Psoas muscle (tissue), 8 donors: ENCODE results near the gene CABCOCO1. TPM values are rescaled to one million over a fixed set of nuclear protein-coding genes. Genes with fewer than 3 reads are reported as not detected.

Experiments
- ATAC-seq, 4 donors: fragments of 200-7000 bp; cut with Tn5 transposase; one replicate each; pipeline ENCODE4 v1.9.1; 2020; ENCODE audit warnings: moderate library complexity in 3 of 4, mild to moderate bottlenecking in 2 of 4
- DNase-seq, 2 donors: peaks; one replicate each; pipeline ENCODE4 v3.0.0-alpha.2; 2020
- H3K27ac ChIP-seq: fragments of 200-600 bp; one replicate; pipeline ENCODE4 v1.8.0; 2022
- H3K27me3 ChIP-seq, 3 donors: fragments of 200-600 bp in 1 of 3; one replicate each; pipeline versions ENCODE4 v1.6.1 to v1.8.0; 2013 to 2022; ENCODE audit warnings: low read length in 2 of 3, mild to moderate bottlenecking in 2 of 3, moderate library complexity in 1 of 3; ENCODE audit not compliant: insufficient read depth in 3 of 3
- H3K36me3 ChIP-seq, 2 donors: fragments of 200-600 bp in 1 of 2; one replicate each; pipeline versions ENCODE4 v1.6.1 to v1.8.0; 2013 to 2022; ENCODE audit warnings: low read depth in 1 of 2, mild to moderate bottlenecking in 1 of 2, moderate library complexity in 1 of 2; ENCODE audit not compliant: insufficient read depth in 1 of 2
- H3K4me1 ChIP-seq: fragments of 200-600 bp; one replicate; pipeline ENCODE4 v1.8.0; 2022
- H3K4me3 ChIP-seq: fragments of 200-600 bp; one replicate; pipeline ENCODE4 v1.8.0; 2022; ENCODE audit warnings: mild to moderate bottlenecking
- H3K9me3 ChIP-seq: fragments of 200-600 bp; one replicate; pipeline ENCODE4 v1.8.0; 2022
- CTCF ChIP-seq: fragments of 200-600 bp; IDR thresholded peaks from one replicate; pipeline ENCODE4 v1.8.0; 2022; ENCODE audit warnings: antibody characterized with exemption
- WGBS, 3 donors: extraction: QIAGEN DNeasy Blood & Tissue Kit; methylation state at CpG; one replicate each; pipeline versions ENCODE4 v1.1.6 to v1.1.7; 2013; 5-methylcytosine and 5-hydroxymethylcytosine counted together
- intact Hi-C, 2 donors: fragments of 100-400 bp; cut with DNase I; formaldehyde crosslinking; loops; one replicate each; pipeline versions ENCODE4 v1.11.0 to v1.14.2; 2022
- polyA plus RNA-seq, 3 donors: library from polyadenylated mRNA; stranded (reverse); fragments of 200-250 nt; gene quantifications; one replicate each; pipeline ENCODE4 v1.2.3, GENCODE V29; 2013
- total RNA-seq, 4 donors: library from RNA; stranded (reverse); fragmentation: NEBNext Ultra II Directional in 2 of 4; extraction: Animal tissue kit (Norgen Biotek cat#: 25700) in 2 of 4; gene quantifications; one replicate each; pipeline versions ENCODE4 v1.2.1 to v1.2.4, GENCODE V29; 2021 to 2023
- donor health status: healthy with polysubstance abuse.
- donor health status: DM: no; HTN: no; CAD: no; lungs with moderate emphysema.
- donor health status: Bipolar disorder and iron deficiency.
- donor health status: healthy.
- donor health status: DM: yes; HTN: yes; CAD: no.
- donor health status: DM: no; HTN: no; CAD: no.
- donor health status: DM: no; HTN: no; CAD: no.
- donor health status: DM: yes; HTN: yes; CAD: no.

The CABCOCO1 gene
- total and polyA plus RNA-seq, 7 donors: 0.03 to 0.04 TPM; not detected in 5

GRCh38 chr10:61669849-61670248 lies 7.1 kb downstream of the CABCOCO1 start:
- Histone ChIP-seq H3K4me3 (no peak overlapping the region), H3K27ac (no peak overlapping the region), H3K27me3 (no peaks in the 10 kb centered on the region), H3K36me3 (no peaks in the 10 kb centered on the region), H3K9me3 (no peaks in the 10 kb centered on the region), H3K4me1 (no peaks in the 10 kb centered on the region)
- no peak for TF ChIP-seq CTCF
- DNase-seq (no peak), ATAC-seq (no peak)
- intact Hi-C loops: no loop called here

GRCh38 chr10:61673360-61673759 lies 10.6 kb downstream of the CABCOCO1 start:
- Histone ChIP-seq H3K4me3 (no peak overlapping the region), H3K4me1 (no peaks in the 10 kb centered on the region), H3K36me3 (no peaks in the 10 kb centered on the region), H3K9me3 (no peaks in the 10 kb centered on the region), H3K27me3 (no peaks in the 10 kb centered on the region), H3K27ac (no peak overlapping the region)
- no peak for TF ChIP-seq CTCF
- 73 to 77% (median 76%) methylated on average over 4 of the region's 4 CpGs for WGBS, 3 donors
- no peak for DNase-seq
- no peak for ATAC-seq
- intact Hi-C loops: no loop called here

DNA sequence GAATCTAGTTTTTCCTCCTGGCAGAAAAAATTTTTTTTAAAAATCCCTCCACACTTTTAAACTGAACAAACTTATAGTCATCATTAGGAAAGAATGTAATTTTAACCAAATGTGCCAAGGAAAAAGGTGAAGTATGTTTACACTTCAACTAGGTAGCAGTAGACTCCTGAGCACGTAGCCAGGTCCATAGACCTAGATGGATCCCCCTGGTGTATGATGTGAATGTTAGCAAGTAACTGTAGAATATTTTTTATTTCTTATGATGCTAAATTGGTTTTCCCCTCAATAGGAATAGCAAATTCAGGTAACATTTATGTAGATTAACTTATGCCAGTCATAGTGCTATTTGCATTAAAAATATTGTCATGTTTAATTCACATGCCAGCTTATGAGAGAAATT lies 19.6 kb downstream of the CABCOCO1 start:
- intact Hi-C loops: no loop called here
- WGBS, 3 donors: 79 to 94% (median 87%) methylated on average over 1 of the region's 1 CpG
- no peak for ATAC-seq

DNA sequence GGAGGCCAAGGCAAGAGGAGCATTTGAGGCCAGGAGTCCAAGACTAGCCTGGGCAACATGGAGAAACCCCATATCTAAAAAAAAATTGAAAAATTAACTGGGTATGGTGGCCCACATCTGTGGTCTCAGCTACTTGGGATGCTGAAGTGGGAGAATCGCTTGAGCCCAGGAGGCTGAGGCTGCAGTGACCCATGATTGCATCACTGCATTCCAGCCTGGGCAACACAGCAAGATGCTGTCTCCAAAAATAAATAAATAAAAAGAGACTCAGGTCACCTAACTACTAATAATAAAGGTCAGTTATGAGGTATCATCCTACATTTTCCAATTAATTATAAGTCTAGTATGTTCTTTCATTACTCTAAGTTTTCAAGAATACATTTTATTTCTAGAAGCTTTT lies 20.6 kb downstream of the CABCOCO1 start:
- TF ChIP-seq CTCF: no peak
- 94 to 100% (median 100%) methylated on average over 1 of the region's 1 CpG for WGBS, 3 donors

More for the DNA sequence above, 19.6 kb downstream of the CABCOCO1 start:
- H3K27ac ChIP-seq: no peak overlapping the region
- TF ChIP-seq CTCF: no peak
- H3K9me3 ChIP-seq: no peaks in the 10 kb centered on the region
- H3K36me3 ChIP-seq: no peaks in the 10 kb centered on the region
- H3K27me3 ChIP-seq: no peaks in the 10 kb centered on the region
- no peaks in the 10 kb centered on the region for H3K4me1 ChIP-seq
- no peak for DNase-seq
- H3K4me3 ChIP-seq: no peak overlapping the region

DNA sequence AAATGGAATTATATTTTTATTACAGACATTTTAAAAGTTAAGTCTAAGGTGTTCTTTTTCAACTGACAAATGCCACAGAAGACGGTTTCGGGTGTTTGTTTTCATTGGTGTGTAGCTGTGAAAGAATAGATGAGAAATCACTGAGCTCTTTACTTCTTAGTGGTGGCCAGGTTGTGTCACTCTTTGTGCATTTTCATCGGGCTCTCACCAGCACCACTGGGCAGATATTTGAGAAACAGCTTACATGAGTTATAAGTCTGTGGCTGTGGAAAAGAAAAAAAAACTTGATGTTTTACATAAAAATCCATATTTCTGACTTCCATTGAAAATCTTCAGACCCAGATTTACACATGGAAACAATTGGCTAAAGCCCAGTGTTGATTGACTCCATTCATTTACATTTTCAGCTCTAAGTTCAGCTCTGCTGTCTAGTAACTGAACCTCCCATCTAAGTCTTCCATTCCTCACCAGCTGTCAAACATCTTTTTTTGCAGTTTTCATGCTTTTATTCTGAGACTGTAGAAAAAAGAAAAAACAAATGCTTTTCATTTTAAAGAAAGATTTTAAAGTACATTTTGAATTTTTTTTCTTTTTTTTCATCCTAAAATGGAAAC lies 22.3 kb downstream of the CABCOCO1 start:
- DNase-seq (no peak), ATAC-seq (no peak)
- intact Hi-C loops: no loop called here
- Histone ChIP-seq H3K9me3 (no peaks in the 10 kb centered on the region), H3K36me3 (no peaks in the 10 kb centered on the region), H3K27ac (no peak overlapping the region), H3K27me3 (no peaks in the 10 kb centered on the region), H3K4me1 (no peaks in the 10 kb centered on the region), H3K4me3 (no peak overlapping the region)
- TF ChIP-seq CTCF: no peak
- WGBS, 3 donors: 77 to 81% (median 80%) methylated on average over 3 of the region's 3 CpGs

More for the DNA sequence above, 20.6 kb downstream of the CABCOCO1 start:
- ATAC-seq (no peak), DNase-seq (no peak)
- Histone ChIP-seq H3K4me1 (no peaks in the 10 kb centered on the region), H3K9me3 (no peaks in the 10 kb centered on the region), H3K27ac (no peak overlapping the region), H3K27me3 (no peaks in the 10 kb centered on the region), H3K4me3 (no peak overlapping the region), H3K36me3 (no peaks in the 10 kb centered on the region)
- intact Hi-C loops: no loop called here
